GM21717 (cell line): Measurements from ENCODE around the gene OR2AG1.
A peak's percentile ranks its signal among the peaks of the same experiment; 100 is the strongest.

Experiments used
- ATAC-seq: cut with Tn5 transposase; IDR thresholded peaks from one replicate; pipeline ENCODE4 v1.9.1; 2021; ENCODE audit warnings: mild to moderate bottlenecking, moderate library complexity; ENCODE audit not compliant: unreplicated experiment

OR2AG1 gene, protein sequence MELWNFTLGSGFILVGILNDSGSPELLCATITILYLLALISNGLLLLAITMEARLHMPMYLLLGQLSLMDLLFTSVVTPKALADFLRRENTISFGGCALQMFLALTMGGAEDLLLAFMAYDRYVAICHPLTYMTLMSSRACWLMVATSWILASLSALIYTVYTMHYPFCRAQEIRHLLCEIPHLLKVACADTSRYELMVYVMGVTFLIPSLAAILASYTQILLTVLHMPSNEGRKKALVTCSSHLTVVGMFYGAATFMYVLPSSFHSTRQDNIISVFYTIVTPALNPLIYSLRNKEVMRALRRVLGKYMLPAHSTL

DNA sequence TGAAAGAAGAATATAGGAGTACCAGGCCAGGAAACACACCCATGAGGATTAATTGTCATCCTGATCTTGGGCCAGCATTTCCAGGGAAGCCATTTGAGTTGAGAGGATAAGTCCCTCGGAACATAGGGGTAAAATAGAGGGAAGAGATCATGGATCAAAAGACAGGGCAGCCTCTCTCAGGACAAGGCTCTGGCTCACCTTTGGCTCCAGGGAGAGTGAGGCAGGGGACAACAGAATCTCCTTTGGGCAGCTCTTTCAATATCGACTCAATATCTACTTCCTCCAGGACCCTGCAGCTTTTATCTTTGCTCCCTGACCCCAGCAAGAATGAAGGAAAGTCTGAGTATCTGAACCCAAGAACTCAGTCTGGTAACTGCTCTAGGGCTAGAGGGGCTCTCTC, at the start of gene OR2AG1:
Gene OR2AG1 (plus strand): TSS at position 301 of the 400 bp plus-strand sequence. CDS start 2,018 bp downstream, outside the sequence.
- ATAC-seq = no peak

DNA sequence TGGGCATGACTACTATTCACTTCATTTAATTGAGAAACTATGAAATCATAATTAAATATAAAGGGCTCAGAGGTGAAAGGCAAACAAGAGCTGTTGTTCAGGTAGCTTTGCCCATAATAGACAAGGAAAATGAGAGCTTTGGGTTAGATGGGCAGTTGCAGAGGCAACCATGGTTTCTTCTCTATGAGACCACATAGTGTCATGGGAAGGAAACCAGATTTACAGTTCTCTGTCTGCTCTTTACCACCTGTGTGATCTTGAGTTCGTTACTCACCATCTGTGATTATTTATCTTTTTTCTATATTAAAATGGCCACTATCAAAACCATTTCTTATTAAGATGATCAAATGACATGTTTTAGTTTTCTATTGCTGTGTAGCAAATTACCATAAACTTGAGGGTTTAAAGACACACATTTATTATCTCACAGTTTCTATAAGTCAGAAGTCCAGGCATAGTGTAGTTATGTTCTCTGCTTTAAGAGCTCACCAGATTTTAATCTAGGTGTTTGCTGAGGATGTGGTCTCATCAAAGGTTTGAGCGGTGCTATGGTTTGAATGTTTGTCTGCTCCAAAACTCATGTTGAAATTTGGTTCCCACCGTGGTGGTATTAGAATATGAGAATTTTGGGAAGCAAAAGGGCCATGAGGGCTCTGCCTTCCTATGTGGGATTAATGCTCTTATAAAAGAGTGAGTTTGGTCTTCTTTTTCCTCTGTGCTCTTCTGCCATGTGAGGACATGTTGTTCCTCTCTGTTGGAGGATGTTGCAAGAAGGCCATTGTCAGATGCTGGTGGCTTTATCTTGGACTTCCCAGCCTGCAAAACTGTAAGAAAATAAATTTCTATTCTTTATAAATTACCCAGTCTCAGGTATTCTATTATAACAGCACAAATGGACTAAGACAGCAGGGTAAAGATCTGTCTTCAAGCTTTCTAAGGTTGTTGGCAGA, 49.2 kb upstream of the OR2AG1 start:
- ATAC-seq = no peak

DNA sequence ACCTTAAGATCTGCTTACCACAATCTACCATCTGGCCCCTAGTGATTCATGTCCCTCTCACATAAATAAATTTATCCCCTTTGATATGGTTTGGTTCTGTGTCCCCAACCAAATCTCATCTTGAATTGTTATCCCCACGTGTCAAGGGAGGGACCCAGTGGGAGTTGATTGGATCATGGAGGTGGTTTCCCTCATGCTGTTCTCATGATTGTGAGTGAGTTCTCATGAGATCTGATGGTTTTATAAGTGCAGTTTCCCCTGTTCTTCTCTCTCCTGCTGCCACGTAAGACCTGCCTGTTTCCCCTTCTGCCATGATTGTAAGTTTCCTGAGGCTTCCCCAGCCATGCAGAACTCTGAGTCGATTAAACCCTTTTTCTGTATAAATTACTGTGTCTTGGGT, 48.2 kb upstream of the OR2AG1 start:
- ATAC-seq = no peak

DNA sequence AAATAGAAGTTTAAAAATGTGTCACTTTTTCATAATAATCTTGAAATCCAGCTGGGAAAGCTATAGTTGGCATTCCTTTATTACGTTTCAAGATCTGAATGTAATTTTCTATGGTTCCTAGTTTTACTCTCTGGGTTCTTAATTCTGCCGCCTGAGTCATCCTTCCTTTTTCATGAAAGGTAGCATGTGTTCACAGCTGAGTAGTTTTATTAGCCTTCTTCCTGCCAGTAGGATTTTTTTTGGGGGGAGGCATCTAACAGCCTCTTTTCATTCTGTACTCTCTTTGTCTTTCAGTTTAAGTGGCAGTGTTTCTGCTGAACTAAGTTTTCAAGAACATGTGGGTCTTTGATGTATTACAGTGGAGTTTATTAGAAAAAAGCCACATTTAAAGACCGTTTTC, 47.5 kb upstream of the OR2AG1 start:
- ATAC-seq = no peak

DNA sequence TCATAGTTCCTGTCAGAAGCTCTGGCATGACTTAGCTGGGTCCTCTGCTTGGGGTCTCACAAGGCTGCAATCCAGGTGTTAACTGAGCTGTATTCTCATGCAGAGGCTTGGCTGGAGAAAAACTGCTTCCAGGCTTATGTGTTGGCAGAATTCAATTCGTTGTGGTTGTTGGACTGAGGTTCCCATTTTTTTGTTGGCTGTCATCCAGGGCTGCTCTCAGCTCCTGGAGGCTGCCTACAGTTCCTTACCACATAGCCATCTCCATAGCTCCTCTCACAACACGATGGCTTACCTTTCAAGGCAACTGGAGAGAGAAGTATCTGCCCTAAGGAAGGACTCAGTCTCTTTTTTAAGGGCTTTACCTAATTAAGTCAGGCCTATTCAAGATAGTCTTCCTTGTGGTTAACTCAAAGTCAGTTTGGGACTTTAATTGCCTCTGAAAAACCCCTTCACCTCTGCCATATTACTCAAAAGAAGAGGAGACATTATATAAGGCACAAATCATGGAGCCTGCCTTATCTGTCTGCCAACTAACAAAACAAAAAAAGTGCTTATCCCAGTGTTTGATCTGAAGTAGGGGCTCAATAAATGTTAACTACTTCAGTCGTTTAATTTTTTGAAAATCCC, 46.2 kb upstream of the OR2AG1 start:
- no peak for ATAC-seq

DNA sequence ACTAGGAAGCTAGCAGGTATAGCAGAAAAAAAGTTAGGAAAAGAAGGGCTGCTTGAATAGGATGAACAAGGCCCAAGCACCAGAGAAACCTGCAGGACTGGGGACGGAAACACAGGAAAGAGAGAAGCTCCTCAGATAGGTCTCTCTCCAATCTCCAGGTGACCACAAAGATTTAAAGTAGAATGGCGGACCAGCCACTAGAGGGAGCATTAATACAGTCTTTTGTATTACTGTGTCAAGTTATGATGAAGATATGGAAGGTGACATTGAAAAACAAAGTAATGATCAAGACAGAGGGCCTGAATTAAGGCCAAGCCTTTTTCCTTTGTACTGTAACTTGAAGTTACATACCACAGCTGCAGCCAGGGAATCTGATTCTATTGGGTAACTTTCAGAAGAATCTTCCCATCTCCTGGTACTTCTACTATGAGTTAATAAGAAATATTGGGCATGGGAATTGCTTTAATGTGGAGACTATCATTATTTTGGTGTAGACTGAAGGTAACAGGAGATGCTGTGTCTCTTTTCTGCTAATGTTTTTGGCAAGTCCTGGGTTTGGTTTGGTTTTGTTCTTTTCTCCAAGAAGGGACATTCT, 44.9 kb upstream of the OR2AG1 start:
- ATAC-seq = peak; percentile 69

DNA sequence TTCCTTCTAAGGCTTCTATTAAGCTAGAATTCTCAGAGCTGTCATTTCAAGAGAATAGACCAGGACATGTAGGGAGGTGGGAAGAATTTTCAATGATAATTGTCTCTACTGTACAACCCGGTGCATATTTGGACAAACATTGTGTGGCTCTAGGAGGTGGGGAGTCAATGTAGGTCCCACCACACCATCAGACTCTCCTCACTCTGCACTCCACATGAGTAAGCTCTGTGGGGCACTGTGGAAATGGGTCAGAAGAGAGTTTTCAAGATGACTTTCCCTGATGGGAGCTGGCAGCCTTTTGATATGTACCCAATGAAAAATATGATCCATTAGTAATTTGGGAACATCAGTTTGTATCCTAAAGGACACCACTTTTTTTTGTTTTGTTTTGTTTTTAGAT, 44.2 kb upstream of the OR2AG1 start:
- ATAC-seq = no peak

DNA sequence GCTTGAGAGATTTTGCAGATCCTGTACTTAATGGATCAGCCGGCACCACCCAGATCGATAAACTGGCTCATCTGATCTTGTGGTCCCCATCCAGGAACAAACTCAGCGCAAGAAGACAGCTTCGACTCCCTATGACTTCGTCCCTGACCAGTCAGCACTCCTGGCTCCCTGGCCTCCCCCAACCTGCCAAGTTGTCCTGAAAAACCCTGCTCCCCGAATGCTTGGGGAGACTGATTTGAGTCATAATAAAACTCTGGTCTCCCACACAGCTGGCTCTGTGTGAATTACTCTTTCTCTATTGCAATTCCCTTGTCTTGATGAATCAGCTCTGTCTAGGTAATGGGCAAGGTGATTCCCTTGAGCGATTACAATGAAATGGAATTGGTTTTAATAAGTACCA, 40.6 kb upstream of the OR2AG1 start:
- ATAC-seq = no peak

DNA sequence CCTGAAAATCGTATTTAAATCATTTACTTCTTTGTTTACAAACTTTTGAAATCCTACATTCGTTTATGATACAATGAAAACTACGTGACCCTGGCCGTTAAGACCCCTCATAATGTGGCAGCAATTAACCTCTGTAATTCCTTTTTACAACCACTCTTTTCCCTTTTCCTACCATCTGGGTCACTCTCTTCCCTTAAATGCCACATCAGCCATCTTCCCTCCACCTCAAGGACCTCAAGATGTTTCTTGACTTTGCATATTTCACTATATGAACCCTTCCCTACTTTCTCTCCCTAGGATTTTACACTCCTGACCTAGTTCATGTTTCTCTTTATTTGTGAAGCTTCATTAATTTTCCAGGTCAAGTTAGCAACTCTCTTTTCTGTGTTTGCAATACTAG, 37.8 kb upstream of the OR2AG1 start:
- ATAC-seq = no peak

DNA sequence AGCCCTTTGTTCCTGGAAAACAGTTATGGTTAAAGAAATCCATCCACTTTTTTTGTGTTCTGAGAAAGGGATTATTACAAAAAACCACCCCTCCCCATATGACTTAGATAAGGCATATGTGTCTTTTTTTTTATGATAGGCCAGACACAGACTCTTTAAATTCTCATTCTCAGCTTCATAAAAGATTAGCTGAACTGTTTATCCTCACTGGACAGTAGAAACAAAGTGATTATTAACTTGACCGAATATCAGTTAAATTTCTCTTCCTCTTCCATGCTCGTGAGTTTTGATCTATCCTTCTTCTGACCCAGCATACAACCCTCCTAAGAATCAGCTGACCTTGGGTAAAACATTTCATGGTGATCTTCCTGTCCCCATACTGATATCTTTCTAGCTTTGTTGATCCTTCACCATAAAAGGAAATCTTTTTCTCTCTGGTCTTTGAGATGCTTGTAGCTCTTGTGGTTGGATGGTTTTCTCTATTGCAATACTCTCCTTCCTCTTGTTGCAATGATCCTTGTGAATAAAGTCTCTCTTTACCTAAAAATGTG, 37.3 kb upstream of the OR2AG1 start:
- peak; percentile 53 for ATAC-seq

DNA sequence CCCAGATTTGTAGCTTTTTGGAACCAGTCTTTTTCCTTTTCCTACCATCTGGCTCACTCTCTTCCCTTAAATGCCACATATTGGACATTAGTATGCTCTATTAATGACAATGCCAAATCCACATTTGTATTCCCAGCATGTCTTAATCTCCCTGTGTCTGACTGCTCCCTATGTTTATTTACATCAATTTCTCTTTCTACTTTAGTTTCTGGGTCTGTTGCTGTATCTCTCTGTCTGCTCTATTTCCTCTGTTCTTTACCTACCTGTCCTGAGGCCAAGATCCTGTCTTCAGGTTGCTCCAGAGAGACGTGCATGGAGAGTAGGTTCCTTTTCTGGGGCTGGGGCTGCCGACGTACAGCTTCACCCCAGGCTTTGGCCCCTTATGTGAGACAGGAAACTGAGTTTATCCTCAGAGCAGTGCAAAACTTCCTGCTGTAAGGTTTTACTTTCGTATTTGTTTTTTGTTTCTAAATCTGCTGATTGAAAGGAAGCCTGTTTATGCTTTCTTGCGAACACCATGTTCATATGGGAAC, 36.7 kb upstream of the OR2AG1 start:
- ATAC-seq = peak; percentile 90

DNA sequence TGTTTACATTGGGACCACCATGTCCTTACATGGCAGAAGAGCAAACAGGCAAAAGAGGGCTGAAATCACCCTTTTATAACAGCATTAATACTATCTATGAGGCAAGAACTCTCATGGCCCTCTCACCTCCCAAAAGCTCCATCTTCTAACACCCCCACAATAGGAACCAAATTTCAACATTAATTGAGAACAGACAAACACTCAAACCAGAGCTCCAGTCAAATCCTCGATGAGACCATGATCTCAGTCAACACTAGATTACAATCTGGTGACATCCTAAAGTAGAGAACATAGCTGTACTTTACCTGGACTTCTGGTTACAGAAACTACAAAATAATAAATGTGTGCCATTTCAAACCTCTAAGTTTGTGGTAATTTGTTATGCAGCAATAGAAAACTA, 36.2 kb upstream of the OR2AG1 start:
- ATAC-seq = peak; percentile 29

DNA sequence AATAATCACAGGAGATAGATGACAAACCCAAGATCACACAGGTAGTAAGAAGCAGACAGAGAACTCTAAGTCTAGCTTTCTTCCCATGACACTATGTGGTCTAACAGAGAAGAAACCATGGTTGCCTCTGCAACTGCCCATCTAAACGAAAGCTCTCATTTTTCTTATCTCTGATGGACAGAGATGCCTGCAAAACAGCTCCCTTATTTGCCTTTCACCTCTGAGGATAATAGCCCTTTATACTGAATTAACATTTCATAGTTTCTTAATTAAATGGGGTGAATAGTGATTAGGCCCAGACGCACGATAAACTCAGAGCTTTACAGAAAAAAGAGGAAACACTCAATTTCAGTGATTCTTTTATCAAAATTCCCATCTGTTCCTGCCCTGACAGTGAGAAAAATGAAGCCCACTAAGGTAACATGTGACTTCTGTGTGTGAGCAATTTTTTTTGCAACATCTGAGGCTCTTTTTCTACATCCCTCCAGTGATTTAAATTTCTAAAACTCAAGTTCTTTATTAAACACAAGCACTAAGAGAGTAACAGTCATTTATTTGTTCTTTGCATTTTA, 35.6 kb upstream of the OR2AG1 start:
- no peak for ATAC-seq

DNA sequence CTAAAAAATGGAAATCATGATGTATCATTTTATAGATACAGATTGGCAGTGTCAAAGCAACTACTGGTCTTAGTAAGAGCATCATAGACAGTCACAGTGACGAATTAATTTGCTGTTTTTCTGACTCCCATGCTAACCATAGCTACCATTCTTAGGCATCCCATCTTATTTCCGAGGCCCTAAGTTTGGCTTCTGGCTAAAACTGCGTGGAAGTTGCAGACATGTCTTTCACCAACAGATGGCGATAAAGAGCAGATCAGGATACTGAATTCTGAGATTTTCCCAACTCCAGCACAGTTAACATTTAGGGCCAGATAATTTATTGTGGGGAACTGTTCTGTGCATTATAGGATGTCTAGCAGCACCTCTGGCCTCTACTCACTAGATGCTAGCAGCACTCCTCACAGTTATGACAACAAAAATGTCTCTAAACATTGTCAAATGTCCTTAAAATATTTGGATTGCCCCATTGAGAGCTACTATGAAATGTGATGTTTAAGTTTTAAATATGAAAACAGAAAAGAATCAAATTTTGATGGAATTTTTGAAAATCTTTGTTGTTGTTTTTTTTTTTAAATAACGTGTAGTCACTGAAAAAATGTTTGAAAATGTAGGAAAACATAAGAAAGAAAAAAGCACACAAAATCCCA, 27.4 kb upstream of the OR2AG1 start:
- peak; percentile 48 for ATAC-seq

DNA sequence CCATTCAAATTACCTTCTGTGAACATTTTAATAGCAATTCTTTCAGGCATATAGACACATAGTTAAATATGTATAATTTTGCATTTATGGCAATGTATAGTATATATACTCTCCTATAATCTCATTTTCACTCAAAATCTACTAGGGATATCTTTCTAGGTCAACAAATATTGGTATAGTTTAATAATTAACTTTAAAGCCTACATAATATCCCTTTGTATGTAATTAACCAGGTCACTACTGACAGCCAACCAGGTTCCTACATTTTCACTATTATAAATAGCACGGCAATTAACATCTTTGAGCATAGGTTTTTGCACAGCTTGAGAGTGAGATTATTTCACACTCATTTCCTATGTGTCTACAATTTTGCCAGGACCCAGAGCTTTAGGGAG, 26.9 kb upstream of the OR2AG1 start:
- no peak for ATAC-seq

DNA sequence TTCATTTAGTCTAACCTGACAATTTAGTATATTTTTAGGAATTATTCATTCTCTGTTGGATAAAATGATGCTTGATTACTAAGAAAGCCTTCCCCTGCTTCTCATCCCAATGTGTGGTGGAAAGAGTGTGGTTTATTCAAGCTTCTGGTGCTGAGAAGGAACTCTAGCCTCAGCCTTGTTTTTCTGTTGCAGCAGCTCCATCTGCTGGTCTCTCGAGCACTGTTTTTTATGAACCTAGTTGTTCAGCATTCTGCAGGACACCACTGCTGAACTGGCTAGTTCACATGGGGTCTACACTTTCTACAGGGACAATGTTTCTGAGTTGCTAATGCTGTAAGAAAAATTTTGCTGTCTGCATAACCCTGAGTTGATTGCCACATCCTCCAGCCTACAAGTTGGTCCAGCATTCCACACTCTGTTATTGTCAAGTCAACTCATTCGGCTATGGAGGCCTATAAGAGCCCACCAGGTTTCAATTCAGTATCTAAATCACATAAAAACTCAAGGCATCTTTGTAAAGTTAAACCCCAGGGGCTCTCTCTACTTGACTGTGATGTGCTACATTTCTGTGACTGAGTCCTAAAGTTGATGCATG, 25.4 kb upstream of the OR2AG1 start:
- peak; percentile 62 for ATAC-seq

DNA sequence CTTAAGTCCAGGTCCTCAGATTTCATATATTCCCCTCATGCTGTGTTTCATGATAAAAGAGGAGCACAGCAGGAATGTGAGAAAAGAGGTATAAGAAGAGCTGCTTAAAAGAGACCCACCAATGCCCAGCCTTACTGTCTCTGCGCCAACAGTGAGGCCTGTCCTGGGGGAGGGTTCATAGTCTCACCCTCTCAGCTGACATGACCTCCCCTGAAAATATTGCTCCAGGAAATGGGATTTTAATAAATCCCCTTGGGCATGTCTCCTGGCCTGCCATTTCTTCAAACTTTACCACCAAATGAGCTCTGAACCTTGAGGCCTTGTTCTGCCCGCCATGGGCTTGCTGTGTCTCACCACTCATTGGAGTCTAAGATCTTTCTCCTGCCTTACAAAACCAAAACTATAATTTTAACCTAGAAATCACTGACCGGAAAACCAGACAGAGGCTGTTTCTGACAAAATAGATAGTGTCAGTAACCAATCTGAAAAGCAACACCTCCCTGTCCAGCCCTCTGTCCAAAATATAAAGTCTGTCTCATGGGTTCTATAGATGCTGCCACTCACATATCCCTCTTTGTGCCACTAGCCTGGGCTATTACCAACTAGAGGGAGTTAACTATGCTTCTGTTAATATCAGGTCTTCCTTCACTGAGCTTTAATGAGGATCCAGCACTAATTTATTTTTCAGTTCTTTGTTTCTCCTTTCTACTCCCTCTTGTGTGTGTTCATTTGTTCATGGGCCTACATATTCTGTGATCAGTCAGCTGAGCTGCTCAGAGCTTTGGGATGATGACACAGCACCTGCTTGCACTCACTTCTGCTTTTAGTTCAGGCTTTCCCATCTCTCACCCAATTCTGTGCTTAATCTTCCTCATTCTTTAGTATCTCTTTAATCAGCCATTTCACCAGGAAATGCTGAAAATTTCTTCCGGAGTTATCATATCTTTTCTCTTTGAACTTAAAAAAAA, 10.6 kb upstream of the OR2AG1 start, which contains the start of gene OR2AG2:
Gene OR2AG2 (minus strand): TSS at position 51 of the 968 bp plus-strand sequence. CDS start 3,019 bp downstream, outside the sequence.
- ATAC-seq = peak; percentile 98

DNA sequence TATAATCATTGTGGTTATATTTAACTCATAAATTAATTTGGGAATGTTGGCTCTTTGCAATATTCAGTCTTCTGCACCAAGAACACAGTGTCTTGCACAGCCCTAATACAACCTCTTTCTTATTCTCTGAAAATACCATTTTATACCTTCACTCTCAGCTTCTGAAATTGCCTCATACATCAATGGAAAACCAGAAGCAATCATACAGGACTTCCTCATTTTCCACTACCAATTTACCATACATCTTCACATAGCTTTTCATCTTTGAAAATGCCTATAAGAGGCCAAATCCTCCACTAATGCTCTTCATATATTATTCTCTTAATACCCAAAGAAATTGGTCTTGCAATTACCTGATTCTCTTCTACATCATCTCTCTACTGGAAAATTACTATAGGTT, 4.3 kb upstream of the OR2AG1 start:
- no peak for ATAC-seq
